ENCODE results near the gene DNAH1.
A peak's percentile ranks its signal among the peaks of the same experiment; 100 is the strongest.

DNAH1 gene

GRCh38 chr3:52313188-52313773, 2.8 kb upstream of the DNAH1 start:
- TF ChIP-seq, protein P1, sequence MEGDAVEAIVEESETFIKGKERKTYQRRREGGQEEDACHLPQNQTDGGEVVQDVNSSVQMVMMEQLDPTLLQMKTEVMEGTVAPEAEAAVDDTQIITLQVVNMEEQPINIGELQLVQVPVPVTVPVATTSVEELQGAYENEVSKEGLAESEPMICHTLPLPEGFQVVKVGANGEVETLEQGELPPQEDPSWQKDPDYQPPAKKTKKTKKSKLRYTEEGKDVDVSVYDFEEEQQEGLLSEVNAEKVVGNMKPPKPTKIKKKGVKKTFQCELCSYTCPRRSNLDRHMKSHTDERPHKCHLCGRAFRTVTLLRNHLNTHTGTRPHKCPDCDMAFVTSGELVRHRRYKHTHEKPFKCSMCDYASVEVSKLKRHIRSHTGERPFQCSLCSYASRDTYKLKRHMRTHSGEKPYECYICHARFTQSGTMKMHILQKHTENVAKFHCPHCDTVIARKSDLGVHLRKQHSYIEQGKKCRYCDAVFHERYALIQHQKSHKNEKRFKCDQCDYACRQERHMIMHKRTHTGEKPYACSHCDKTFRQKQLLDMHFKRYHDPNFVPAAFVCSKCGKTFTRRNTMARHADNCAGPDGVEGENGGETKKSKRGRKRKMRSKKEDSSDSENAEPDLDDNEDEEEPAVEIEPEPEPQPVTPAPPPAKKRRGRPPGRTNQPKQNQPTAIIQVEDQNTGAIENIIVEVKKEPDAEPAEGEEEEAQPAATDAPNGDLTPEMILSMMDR (IDR thresholded peaks at IDR 0.05; ENCODE audit: low read depth, low read length, missing control alignments): no peak
- DNase-seq (ENCODE audit: low read depth): no peak
- in situ Hi-C loops (cut with HindIII; ENCODE audit: low sequenced_read_pairs): no loop called here
- no peak overlapping the region for H3K4me3 ChIP-seq (ENCODE audit: low read depth, low read length)

DNA sequence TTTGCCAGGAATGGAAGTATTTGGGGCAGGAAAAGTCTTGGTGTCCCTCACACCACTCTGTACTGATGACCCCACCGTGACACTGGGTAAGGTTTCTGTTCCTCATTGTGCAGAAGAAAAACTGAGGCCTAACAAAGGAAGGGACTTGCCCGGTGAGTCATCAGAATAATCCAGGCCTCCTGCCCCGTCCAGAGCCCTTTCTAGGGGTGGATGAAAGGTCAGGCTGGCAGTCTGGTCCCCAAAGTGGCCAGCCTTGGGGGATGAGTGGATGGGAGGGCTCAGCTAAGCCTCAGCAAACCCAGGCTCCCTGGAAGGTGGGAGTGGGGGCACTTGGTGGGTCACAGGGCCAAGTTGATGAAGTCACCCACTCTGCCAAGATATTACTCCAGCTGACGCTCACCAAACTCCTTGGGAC, 2.3 kb upstream of the DNAH1 start:
- no peak for DNase-seq (ENCODE audit: low read depth)
- H3K4me3 ChIP-seq (ENCODE audit: low read depth, low read length): no peak overlapping the region
- TF ChIP-seq, protein P1 (IDR thresholded peaks at IDR 0.05; ENCODE audit: low read depth, low read length, missing control alignments): no peak
- in situ Hi-C loops (cut with HindIII; ENCODE audit: low sequenced_read_pairs): no loop called here

- no peak for DNase-seq (ENCODE audit: low read depth)
- TF ChIP-seq, protein P1 (IDR thresholded peaks at IDR 0.05; ENCODE audit: low read depth, low read length, missing control alignments): no peak
- in situ Hi-C loops (cut with HindIII; ENCODE audit: low sequenced_read_pairs): no loop called here
- no peak overlapping the region for H3K4me3 ChIP-seq (ENCODE audit: low read depth, low read length)
Observed at GRCh38 chr3:52314489-52314888, 1.6 kb upstream of the DNAH1 start.

GRCh38 chr3:52315006-52315405, 1.1 kb upstream of the DNAH1 start:
- in situ Hi-C loops (cut with HindIII; ENCODE audit: low sequenced_read_pairs): no loop called here
- TF ChIP-seq, protein P1 (IDR thresholded peaks at IDR 0.05; ENCODE audit: low read depth, low read length, missing control alignments): no peak
- DNase-seq (ENCODE audit: low read depth): no peak
- H3K4me3 ChIP-seq (ENCODE audit: low read depth, low read length): no peak overlapping the region

DNA sequence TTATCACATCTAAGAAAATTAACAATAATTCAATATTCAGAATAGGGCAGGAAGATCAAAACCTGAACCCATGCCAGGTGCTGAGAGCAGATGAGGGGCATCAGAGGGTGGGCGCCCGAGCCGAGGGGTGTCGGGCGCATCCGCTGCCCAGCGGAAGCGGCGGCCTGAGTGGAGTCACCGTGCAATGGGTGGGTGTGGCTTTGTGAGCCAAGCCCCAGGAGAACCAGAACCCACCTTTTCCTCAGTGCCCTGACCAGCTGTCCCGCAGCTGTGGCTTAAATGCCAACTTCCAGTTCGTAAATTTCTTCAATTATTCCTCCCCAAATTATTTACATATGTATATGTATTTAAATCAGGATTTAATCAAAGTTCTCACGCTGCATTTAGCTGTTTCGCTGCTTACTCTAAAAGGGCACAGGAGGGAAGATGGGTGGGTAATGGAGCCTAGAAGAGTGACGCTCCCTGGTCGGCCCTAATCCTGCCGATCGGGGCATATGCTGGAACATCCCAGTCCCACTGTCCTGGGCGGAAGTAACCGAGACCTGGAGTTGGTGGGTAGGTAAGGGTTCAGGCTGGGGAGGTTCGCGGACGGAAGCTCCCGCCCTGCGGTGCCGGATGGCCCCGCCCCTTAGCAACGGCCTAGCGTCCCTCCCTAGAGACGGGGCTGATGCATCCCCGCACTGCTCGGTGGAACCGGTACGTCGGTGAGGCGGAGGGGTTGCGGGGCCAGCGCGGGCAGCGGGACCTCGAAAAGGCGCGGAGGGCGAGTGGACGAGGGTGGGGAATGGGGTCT, 1.3 kb downstream of the DNAH1 start:
- H3K4me3 ChIP-seq (ENCODE audit: low read depth, low read length): peak overlapping the region; percentile 23
- DNase-seq (ENCODE audit: low read depth): no peak
- in situ Hi-C loops (cut with HindIII; ENCODE audit: low sequenced_read_pairs): no loop called here
- TF ChIP-seq, protein P1 (IDR thresholded peaks at IDR 0.05; ENCODE audit: low read depth, low read length, missing control alignments): no peak

DNA sequence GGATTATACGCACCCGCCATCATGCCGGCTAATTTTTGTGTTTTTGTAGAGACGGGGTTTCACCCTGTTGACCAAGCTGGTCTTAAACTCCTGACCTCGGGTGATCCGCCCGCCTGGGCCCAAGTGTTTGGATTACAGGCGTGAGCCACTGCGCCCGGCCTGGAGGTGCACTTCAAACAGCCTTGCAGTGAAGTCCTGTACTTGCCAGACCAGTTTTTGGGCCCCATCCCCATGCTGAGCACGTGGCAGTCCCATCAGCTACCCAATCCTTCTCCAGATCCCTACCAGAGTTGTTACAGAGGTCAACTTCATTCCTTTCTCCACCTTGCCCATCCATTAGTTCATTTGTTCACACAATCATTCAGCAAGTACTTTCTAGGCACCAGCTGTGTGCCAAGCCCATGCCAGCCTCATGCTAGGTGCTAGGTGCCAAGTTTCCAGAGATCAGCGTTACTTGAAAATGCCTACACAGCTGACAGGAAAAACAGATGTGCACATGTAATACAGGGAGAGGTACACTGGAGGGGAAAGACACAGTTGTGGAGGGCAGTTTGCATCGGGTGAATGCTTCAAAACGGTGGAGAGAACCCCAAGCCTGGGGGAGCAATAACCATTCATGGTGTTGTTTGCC, 2.2 kb downstream of the DNAH1 start:
- DNase-seq (ENCODE audit: low read depth): no peak
- in situ Hi-C loops (cut with HindIII; ENCODE audit: low sequenced_read_pairs): no loop called here
- TF ChIP-seq, protein P1 (IDR thresholded peaks at IDR 0.05; ENCODE audit: low read depth, low read length, missing control alignments): no peak
- no peak overlapping the region for H3K4me3 ChIP-seq (ENCODE audit: low read depth, low read length)

All from astrocyte of the cerebellum (primary cell).